ENCODE measurements around the gene COL5A1.

COL5A1 gene

GRCh38 chr9:134886413-134886913 lies 244.9 kb downstream of the COL5A1 start:
- TF ChIP-seq CTCF (conservative IDR thresholded peaks at IDR 0.05; ENCODE audit: control insufficient read depth, insufficient read depth, low read depth, low read length): no peak
- no peak overlapping the region for H3K4me3 ChIP-seq (ENCODE audit: control insufficient read depth, low read depth, low read length)
- DNase-seq (ENCODE audit: low read depth): no peak

GRCh38 chr9:134887219-134887618 lies 245.6 kb downstream of the COL5A1 start:
- no peak overlapping the region for H3K4me3 ChIP-seq (ENCODE audit: control insufficient read depth, low read depth, low read length)
- no peak for TF ChIP-seq CTCF (conservative IDR thresholded peaks at IDR 0.05; ENCODE audit: control insufficient read depth, insufficient read depth, low read depth, low read length)
- DNase-seq (ENCODE audit: low read depth): no peak

GRCh38 chr9:134887686-134888602 lies 246.3 kb downstream of the COL5A1 start:
- TF ChIP-seq CTCF (conservative IDR thresholded peaks at IDR 0.05; ENCODE audit: control insufficient read depth, insufficient read depth, low read depth, low read length): no peak
- no peak for DNase-seq (ENCODE audit: low read depth)
- H3K4me3 ChIP-seq (ENCODE audit: control insufficient read depth, low read depth, low read length): no peak overlapping the region

GRCh38 chr9:134888603-134889190 lies 247.1 kb downstream of the COL5A1 start:
- DNase-seq (ENCODE audit: low read depth): no peak
- no peak overlapping the region for H3K4me3 ChIP-seq (ENCODE audit: control insufficient read depth, low read depth, low read length)
- no peak for TF ChIP-seq CTCF (conservative IDR thresholded peaks at IDR 0.05; ENCODE audit: control insufficient read depth, insufficient read depth, low read depth, low read length)

- no peak for TF ChIP-seq CTCF (conservative IDR thresholded peaks at IDR 0.05; ENCODE audit: control insufficient read depth, insufficient read depth, low read depth, low read length)
- no peak overlapping the region for H3K4me3 ChIP-seq (ENCODE audit: control insufficient read depth, low read depth, low read length)
- DNase-seq (ENCODE audit: low read depth): no peak
Measured at GRCh38 chr9:134889386-134890154, 248.0 kb downstream of the COL5A1 start.

- no peak for DNase-seq (ENCODE audit: low read depth)
- H3K4me3 ChIP-seq (ENCODE audit: control insufficient read depth, low read depth, low read length): no peak overlapping the region
- TF ChIP-seq CTCF (conservative IDR thresholded peaks at IDR 0.05; ENCODE audit: control insufficient read depth, insufficient read depth, low read depth, low read length): no peak
Measured at GRCh38 chr9:134890155-134890495, 248.5 kb downstream of the COL5A1 start.
